Measurements from ENCODE around the gene IL12RB2. TPM values are rescaled to one million over a fixed set of nuclear protein-coding genes. Genes with fewer than 3 reads are reported as not detected.

The IL12RB2 gene
- total and polyA plus RNA-seq, 2 of the 13 experiments (the other 11 are each of a cell fraction or from before 2014, with no cell fraction given): not detected

DNA sequence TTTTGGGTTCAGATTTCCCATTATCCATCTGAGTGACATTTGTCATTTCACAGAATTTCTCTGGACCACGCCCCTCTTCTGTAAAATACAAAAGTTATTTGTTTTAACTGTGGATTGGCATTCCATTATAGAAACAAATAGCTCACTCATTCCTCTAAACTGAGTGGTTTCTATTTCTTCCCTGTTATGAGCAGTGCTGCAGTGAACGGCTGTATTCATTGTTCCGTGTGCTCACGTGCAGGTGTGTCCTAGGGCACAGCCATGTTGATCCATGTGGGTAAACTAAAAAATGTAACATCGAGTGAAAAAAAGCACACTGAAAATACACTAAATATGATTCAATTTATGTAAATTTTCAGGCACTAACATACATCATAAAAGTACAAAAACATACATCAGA is 27.0 kb upstream of the IL12RB2 start:
- no peaks in the 10 kb centered on the region for H3K27me3 ChIP-seq (ENCODE audit: control insufficient read depth in 1 of 2, insufficient read depth in 2 of 2, low read length in 2 of 2)
- no peak for DNase-seq (ENCODE audit: low spot score)
- no peak for FAIRE-seq
- ChIA-PET CTCF (ENCODE audit: low intra/inter-chr PET ratio, low total read pairs) (no interaction called here), POLR2A (no interaction called here)
- no peak overlapping the region for H3K27ac ChIP-seq (ENCODE audit: extremely low read length, insufficient read depth, low read length)
- no peaks in the 10 kb centered on the region for H3K36me3 ChIP-seq (replicated peaks in 1 of 2; ENCODE audit: control insufficient read depth in 1 of 2, insufficient read depth in 2 of 2, low read length in 2 of 2)
- in situ Hi-C loops (cut with HindIII; ENCODE audit: extremely low pct_ligation_motif_present, low pct_unique_long_range_greater_than_20kb): no loop called here
- ATAC-seq: no peak
- no peak overlapping the region for H2AFZ ChIP-seq (ENCODE audit: low read length)
- H3K79me2 ChIP-seq (ENCODE audit: insufficient read depth, low read length): no peaks in the 10 kb centered on the region
- no TSS peak for BruUV-seq (replicated peaks)
- TF ChIP-seq ZNF720 (CRISPR knock-in tag; IDR thresholded peaks at IDR 0.05) (no peak), ZNF367 (CRISPR knock-in tag; IDR thresholded peaks at IDR 0.05; ENCODE audit: borderline replicate concordance) (no peak), ZBTB3 (CRISPR knock-in tag; IDR thresholded peaks at IDR 0.05; ENCODE audit: borderline replicate concordance, low read depth) (no peak)
- TF ChIP-seq, protein P1, sequence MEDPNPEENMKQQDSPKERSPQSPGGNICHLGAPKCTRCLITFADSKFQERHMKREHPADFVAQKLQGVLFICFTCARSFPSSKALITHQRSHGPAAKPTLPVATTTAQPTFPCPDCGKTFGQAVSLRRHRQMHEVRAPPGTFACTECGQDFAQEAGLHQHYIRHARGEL (CRISPR knock-in tag; IDR thresholded peaks at IDR 0.05): no peak
- WGBS (ENCODE audit: low lambda C conversion rate): 3% methylated on average over 5 of the region's 5 CpGs
- H4K20me1 ChIP-seq (ENCODE audit: insufficient read depth, low read length): no peaks in the 10 kb centered on the region
- H3K4me3 ChIP-seq (replicated peaks in 1 of 3; ENCODE audit: insufficient read depth in 1 of 3, low read depth in 2 of 3, low read length in 3 of 3): no peak overlapping the region
- intact Hi-C loops (cut with micrococcal nuclease; ENCODE audit: unreplicated experiment): no loop called here
- no peaks in the 10 kb centered on the region for H3K9me3 ChIP-seq (ENCODE audit: low read length)
- no peaks in the 10 kb centered on the region for H3K4me1 ChIP-seq (ENCODE audit: insufficient read depth, low read length)
- H3K4me2 ChIP-seq (ENCODE audit: low read depth, low read length): no peak overlapping the region
- H3K9ac ChIP-seq (ENCODE audit: insufficient read depth, low read depth, low read length): no peak overlapping the region

DNA sequence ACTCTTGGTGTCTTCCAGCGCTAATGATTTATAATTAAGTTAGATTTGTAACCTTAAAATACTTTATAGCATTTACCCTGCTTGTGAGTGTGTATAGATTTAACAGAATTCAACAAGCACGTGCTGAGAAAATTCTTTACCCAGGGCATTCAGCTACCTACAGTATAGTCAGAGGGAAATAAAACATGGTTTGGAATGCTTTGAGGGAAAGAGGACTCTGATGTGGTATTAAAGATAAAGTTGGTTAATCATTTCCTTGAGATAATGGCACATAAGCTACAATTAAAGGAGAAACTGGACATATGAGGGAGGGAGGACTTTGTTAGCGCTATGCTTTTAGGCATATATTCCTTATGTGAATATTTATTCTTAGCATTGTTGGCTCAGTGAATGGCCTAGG is 26.4 kb upstream of the IL12RB2 start:
- DNase-seq (ENCODE audit: low spot score): no peak
- TF ChIP-seq SUZ12 (IDR thresholded peaks at IDR 0.05; ENCODE audit: low read depth, low read length) (no peak), JUNB (CRISPR knock-in tag; IDR thresholded peaks at IDR 0.05; ENCODE audit: borderline replicate concordance) (no peak), SMARCC2 (IDR thresholded peaks at IDR 0.05) (no peak), EP300 (IDR thresholded peaks at IDR 0.05; ENCODE audit: low read depth in 2 of 2, low read length in 2 of 2) (no peak), EP300 (CRISPR knock-in tag; IDR thresholded peaks at IDR 0.05; ENCODE audit: borderline replicate concordance) (no peak), MTF2 (CRISPR knock-in tag; IDR thresholded peaks at IDR 0.05; ENCODE audit: borderline replicate concordance) (no peak), REL (CRISPR knock-in tag; conservative IDR thresholded peaks at IDR 0.05) (no peak), ZNF589 (CRISPR knock-in tag; conservative IDR thresholded peaks at IDR 0.05) (no peak), ZNF484 (CRISPR knock-in tag; IDR thresholded peaks at IDR 0.05; ENCODE audit: borderline replicate concordance, low read depth) (no peak)
- TF ChIP-seq, protein P2, sequence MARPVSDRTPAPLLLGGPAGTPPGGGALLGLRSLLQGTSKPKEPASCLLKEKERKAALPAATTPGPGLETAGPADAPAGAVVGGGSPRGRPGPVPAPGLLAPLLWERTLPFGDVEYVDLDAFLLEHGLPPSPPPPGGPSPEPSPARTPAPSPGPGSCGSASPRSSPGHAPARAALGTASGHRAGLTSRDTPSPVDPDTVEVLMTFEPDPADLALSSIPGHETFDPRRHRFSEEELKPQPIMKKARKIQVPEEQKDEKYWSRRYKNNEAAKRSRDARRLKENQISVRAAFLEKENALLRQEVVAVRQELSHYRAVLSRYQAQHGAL (CRISPR knock-in tag; IDR thresholded peaks at IDR 0.05; ENCODE audit: not compliant biosample characterization): no peak
- TF ChIP-seq, protein P3, sequence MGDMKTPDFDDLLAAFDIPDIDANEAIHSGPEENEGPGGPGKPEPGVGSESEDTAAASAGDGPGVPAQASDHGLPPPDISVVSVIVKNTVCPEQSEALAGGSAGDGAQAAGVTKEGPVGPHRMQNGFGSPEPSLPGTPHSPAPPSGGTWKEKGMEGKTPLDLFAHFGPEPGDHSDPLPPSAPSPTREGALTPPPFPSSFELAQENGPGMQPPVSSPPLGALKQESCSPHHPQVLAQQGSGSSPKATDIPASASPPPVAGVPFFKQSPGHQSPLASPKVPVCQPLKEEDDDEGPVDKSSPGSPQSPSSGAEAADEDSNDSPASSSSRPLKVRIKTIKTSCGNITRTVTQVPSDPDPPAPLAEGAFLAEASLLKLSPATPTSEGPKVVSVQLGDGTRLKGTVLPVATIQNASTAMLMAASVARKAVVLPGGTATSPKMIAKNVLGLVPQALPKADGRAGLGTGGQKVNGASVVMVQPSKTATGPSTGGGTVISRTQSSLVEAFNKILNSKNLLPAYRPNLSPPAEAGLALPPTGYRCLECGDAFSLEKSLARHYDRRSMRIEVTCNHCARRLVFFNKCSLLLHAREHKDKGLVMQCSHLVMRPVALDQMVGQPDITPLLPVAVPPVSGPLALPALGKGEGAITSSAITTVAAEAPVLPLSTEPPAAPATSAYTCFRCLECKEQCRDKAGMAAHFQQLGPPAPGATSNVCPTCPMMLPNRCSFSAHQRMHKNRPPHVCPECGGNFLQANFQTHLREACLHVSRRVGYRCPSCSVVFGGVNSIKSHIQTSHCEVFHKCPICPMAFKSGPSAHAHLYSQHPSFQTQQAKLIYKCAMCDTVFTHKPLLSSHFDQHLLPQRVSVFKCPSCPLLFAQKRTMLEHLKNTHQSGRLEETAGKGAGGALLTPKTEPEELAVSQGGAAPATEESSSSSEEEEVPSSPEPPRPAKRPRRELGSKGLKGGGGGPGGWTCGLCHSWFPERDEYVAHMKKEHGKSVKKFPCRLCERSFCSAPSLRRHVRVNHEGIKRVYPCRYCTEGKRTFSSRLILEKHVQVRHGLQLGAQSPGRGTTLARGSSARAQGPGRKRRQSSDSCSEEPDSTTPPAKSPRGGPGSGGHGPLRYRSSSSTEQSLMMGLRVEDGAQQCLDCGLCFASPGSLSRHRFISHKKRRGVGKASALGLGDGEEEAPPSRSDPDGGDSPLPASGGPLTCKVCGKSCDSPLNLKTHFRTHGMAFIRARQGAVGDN (CRISPR knock-in tag; IDR thresholded peaks at IDR 0.05): no peak

More for the DNA sequence above, 26.4 kb upstream of the IL12RB2 start:
- in situ Hi-C loops (cut with HindIII; ENCODE audit: extremely low pct_ligation_motif_present, low pct_unique_long_range_greater_than_20kb) (no loop called here), intact Hi-C loops (cut with micrococcal nuclease; ENCODE audit: unreplicated experiment) (no loop called here)
- H3K9me3 ChIP-seq (ENCODE audit: low read length): no peaks in the 10 kb centered on the region
- H3K4me2 ChIP-seq (ENCODE audit: low read depth, low read length): no peak overlapping the region
- H2AFZ ChIP-seq (ENCODE audit: low read length): no peak overlapping the region
- no peak for FAIRE-seq
- H3K36me3 ChIP-seq (replicated peaks in 1 of 2; ENCODE audit: control insufficient read depth in 1 of 2, insufficient read depth in 2 of 2, low read length in 2 of 2): no peaks in the 10 kb centered on the region
- no peaks in the 10 kb centered on the region for H3K79me2 ChIP-seq (ENCODE audit: insufficient read depth, low read length)
- BruUV-seq (replicated peaks): no TSS peak
- H3K4me1 ChIP-seq (ENCODE audit: insufficient read depth, low read length): no peaks in the 10 kb centered on the region
- no peak for ATAC-seq
- POLR2A ChIA-PET: no interaction called here
- CTCF ChIA-PET (ENCODE audit: low intra/inter-chr PET ratio, low total read pairs): no interaction called here
- H3K27ac ChIP-seq (ENCODE audit: extremely low read length, insufficient read depth, low read length): no peak overlapping the region
- no peak overlapping the region for H3K9ac ChIP-seq (ENCODE audit: insufficient read depth, low read depth, low read length)
- 28% methylated on average over 3 of the region's 3 CpGs for WGBS (ENCODE audit: low lambda C conversion rate)
- no peaks in the 10 kb centered on the region for H4K20me1 ChIP-seq (ENCODE audit: insufficient read depth, low read length)
- no peaks in the 10 kb centered on the region for H3K27me3 ChIP-seq (ENCODE audit: control insufficient read depth in 1 of 2, insufficient read depth in 2 of 2, low read length in 2 of 2)
- no peak overlapping the region for H3K4me3 ChIP-seq (replicated peaks in 1 of 3; ENCODE audit: insufficient read depth in 1 of 3, low read depth in 2 of 3, low read length in 3 of 3)
